ENCODE measurements around the gene FIBCD1.
A peak's percentile ranks its signal among the peaks of the same experiment; 100 is the strongest.

The FIBCD1 gene

GRCh38 chr9:130917168-130917960, 21.7 kb downstream of the FIBCD1 start:
- H3K27me3 ChIP-seq: peaks cover 0 to 61% of the 10 kb centered on the region in 2 donors
- TF ChIP-seq CTCF (IDR thresholded peaks at IDR 0.05): no peak
- no peak overlapping the region for H3K4me3 ChIP-seq
- DNase-seq: no peak
- H3K36me3 ChIP-seq: no peaks in the 10 kb centered on the region
- intact Hi-C loops (cut with DNase I; ENCODE audit: low total_unique reads): no loop called here
- peaks cover 0 to 8% (median 5%) of the 10 kb centered on the region in 4 donors for H3K4me1 ChIP-seq
- H3K9me3 ChIP-seq: no peaks in the 10 kb centered on the region
- no peak overlapping the region for H3K27ac ChIP-seq

GRCh38 chr9:130915096-130915447, 24.0 kb downstream of the FIBCD1 start:
- Histone ChIP-seq H3K4me3 (no peak overlapping the region), H3K36me3 (no peaks in the 10 kb centered on the region), H3K27me3 (peaks cover 0 to 45% of the 10 kb centered on the region in 2 donors), H3K9me3 (no peaks in the 10 kb centered on the region), H3K4me1 (peaks cover 0 to 8% (median 5%) of the 10 kb centered on the region in 4 donors), H3K27ac (no peak overlapping the region)
- intact Hi-C loops (cut with DNase I; ENCODE audit: low total_unique reads): no loop called here
- no peak for TF ChIP-seq CTCF (IDR thresholded peaks at IDR 0.05)
- no peak for DNase-seq

DNA sequence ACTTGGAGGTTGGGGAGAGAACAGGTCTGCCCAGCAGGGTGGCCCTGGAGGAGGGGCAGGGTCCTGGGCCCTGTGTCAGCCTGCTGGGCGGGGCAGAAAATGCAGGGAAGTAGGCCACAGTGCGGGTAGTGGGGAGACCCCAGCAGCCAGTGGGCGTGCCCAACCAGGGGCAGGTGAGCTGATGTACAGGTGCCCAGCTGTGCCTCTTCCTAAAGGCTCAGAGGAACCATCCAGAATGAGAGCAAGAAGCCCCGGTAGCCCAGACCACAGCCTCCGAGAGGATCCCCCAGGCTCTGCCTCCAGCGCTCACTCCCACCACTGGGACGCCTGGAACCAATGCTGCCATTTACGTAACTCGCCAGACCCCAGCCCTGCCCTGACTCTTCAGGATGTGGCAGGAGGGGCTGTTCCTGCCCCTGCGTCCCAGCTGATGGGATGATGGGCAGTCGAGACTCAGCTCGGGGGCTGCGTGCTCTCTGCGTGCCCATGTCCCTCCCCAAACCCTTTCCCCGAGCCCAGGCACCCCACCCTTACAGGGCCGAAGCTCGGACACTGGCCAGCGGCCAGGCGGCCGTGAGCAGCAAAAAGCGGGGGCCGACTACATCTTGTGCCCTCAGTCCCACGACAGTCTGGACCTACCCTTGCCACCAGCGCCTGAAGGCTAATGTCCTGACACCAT, 24.5 kb downstream of the FIBCD1 start:
- H3K27ac ChIP-seq: no peak overlapping the region
- no peak for DNase-seq
- TF ChIP-seq CTCF (IDR thresholded peaks at IDR 0.05): no peak
- no peaks in the 10 kb centered on the region for H3K9me3 ChIP-seq
- H3K36me3 ChIP-seq: no peaks in the 10 kb centered on the region
- peaks cover 0 to 8% (median 5%) of the 10 kb centered on the region in 4 donors for H3K4me1 ChIP-seq
- H3K27me3 ChIP-seq: peaks cover 0 to 40% of the 10 kb centered on the region in 2 donors
- intact Hi-C loops (cut with DNase I; ENCODE audit: low total_unique reads): no loop called here
- no peak overlapping the region for H3K4me3 ChIP-seq

DNA sequence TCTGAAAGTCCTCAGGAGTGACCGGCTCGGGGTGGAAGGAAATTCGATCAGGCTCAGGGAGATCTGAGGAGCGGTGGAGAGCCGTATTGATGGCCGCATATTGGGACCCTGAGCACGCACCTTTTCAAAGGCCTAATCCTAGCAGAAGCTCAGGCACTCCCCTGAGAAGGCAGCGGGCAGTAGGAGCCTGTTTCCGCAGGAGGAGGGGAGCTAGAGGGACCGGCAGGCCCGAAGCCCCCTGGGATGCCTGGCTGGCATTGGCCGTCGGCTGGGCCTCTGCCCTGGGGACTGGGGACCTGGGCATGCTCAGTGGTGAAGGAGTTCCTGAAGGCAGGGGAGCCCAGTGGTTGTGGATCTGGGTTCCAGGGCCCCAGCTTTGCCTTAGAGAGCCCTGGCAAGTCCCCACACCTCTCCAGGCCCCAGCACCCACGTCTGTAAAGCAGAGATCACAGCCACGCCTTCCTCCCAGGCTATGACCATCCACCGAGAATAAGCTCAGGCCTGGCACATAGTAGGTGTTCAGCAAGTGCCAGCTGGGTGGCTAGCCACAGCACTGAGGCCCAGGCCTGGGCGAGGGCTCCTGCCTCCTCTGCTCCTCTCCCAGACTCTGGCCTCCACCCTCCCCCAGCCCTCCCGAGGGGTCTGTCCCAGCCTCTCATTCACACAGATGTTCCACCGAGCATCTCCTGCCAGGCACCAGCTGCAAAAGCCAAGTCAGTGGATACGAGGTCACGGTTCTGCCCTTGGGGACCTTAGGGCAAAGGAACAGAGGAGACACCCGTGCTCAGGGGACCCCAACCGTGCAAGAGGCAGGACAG, 25.2 kb downstream of the FIBCD1 start:
- DNase-seq: no peak
- H3K27me3 ChIP-seq: peaks cover 0 to 38% of the 10 kb centered on the region in 2 donors
- no peaks in the 10 kb centered on the region for H3K9me3 ChIP-seq
- H3K4me3 ChIP-seq: peak overlapping the region in 1 of 2 donors; percentile 39
- H3K36me3 ChIP-seq: no peaks in the 10 kb centered on the region
- H3K4me1 ChIP-seq: peaks cover 0 to 8% (median 5%) of the 10 kb centered on the region in 4 donors
- TF ChIP-seq CTCF (IDR thresholded peaks at IDR 0.05): no peak
- no peak overlapping the region for H3K27ac ChIP-seq
- intact Hi-C loops (cut with DNase I; ENCODE audit: low total_unique reads): no loop called here

DNA sequence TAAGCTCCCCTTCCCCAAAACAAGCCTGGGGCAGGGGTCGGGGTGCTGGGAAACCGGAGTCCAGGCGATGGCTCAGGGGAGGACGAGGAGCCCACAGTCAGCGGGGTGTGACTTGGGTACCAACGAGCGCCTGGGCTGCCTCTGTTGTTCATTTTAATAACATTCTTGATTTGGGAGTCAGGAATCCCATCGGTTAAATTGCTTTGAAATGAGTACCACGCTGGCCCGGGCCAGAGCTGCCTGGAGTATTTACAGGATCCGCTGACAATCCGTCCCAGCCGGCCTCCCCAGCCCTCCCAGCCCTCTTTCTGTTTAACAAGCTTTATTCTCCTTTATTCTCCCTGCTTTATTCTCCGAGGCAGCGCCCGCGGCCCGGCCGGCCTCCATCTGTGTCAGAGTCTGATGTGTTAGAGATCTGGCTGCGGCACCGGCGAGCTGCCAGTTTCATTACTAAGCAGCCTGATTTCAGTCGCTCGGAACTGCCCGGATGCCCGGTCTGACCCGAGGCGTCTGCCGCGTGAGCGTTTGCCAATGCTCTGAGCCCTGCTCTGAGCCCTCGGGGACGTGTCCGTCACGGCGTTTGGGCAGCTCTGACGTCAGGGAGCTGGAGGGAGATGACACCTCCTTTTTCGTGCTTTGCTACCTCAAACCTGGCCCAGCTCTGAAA, 26.0 kb downstream of the FIBCD1 start:
- Histone ChIP-seq H3K9me3 (no peaks in the 10 kb centered on the region), H3K36me3 (no peaks in the 10 kb centered on the region), H3K27me3 (peaks cover 0 to 36% of the 10 kb centered on the region in 2 donors), H3K4me3 (peak overlapping the region; percentile 1 to 39), H3K27ac (no peak overlapping the region), H3K4me1 (peaks cover 0 to 8% (median 4%) of the 10 kb centered on the region in 4 donors)
- no peak for TF ChIP-seq CTCF (IDR thresholded peaks at IDR 0.05)
- intact Hi-C loops (cut with DNase I; ENCODE audit: low total_unique reads): no loop called here
- peak; percentile 58 to 86 for DNase-seq

Data from tibial artery (tissue), 4 donors.